HCT116 (cell line): ENCODE data around the gene NOTCH1. TPM values are rescaled to one million over a fixed set of nuclear protein-coding genes. Genes with fewer than 3 reads are reported as not detected.

ENCODE experiments used
- ATAC-seq: fragments of 200-7000 bp; cut with Tn5 transposase; 2 replicates; pipeline ENCODE4 v1.9.1; 2020; ENCODE audit warnings: mild to moderate bottlenecking, moderate library complexity
- BruUV-seq: library from RNA; stranded (reverse); fragments of 400-500 nt; replicated peaks from 2 replicates; lab custom pipeline; 2021; lab: Mats Ljungman, UMichigan
- CTCF ChIA-PET: fragments of 300-600 bp; sonication (Branson Sonifier 250); formaldehyde crosslinking; loops from one replicate; lab custom pipeline; 2021; ENCODE audit warnings: antibody characterized with exemption; lab: Charles Lee
- POLR2A ChIA-PET: fragments of 300-600, 350-600 bp; sonication (Branson Sonifier 250); formaldehyde crosslinking; loops from one replicate; lab custom pipeline; 2021; ENCODE audit warnings: antibody characterized with exemption; lab: Charles Lee
- RAD21 ChIA-PET, 2 experiments: fragments of 300-600 bp; sonication (Branson Sonifier 250); formaldehyde crosslinking; loops; one replicate each; lab custom pipeline; 2023; ENCODE audit warnings: low total read pairs in 2 of 2; ENCODE audit not compliant: uncharacterized antibody in 2 of 2, unreplicated experiment in 2 of 2, low non-redundant PET in 1 of 2; lab: Charles Lee
- DNase-seq: peaks from one replicate; pipeline ENCODE4 v3.0.0-alpha.2; 2010; ENCODE audit warnings: low read depth, low spot score
- H2AFZ ChIP-seq: fragments of 200-600 bp; shearing (Covaris generic), sonication (generic); 2 replicates; pipeline ENCODE4 v1.6.1; 2017; ENCODE audit warnings: low read depth, mixed run types, mixed read lengths, antibody characterized with exemption, low read length; ENCODE audit not compliant: poor library complexity, severe bottlenecking
- H3K27ac ChIP-seq: 2 replicates; pipeline ENCODE4 v1.5.1; 2012; ENCODE audit warnings: low read depth, low read length
- H3K27me3 ChIP-seq: fragments of 200-600 bp; sonication (generic); 2 replicates; pipeline ENCODE4 v1.6.1; 2016; ENCODE audit warnings: mixed run types, low read length, mixed read lengths; ENCODE audit not compliant: insufficient read depth
- H3K36me3 ChIP-seq, 2 experiments: fragments of 200-500 bp in 1 of 2; fragments of 200-600 bp in 1 of 2; sonication (Bioruptor generic) in 1 of 2; sonication (generic) in 1 of 2; 2 replicates each; pipeline versions ENCODE4 v1.5.1 to v1.6.1; 2014 to 2016; ENCODE audit warnings: low read length in 2 of 2, inconsistent platforms in 1 of 2, mixed read lengths in 1 of 2, mixed run types in 1 of 2; ENCODE audit not compliant: insufficient read depth in 2 of 2, control insufficient read depth in 1 of 2
- H3K4me1 ChIP-seq, 2 experiments: fragments of 200-600 bp in 1 of 2; sonication (generic) in 1 of 2; 2 replicates each; pipeline versions ENCODE4 v1.5.1 to v1.6.1; 2012 to 2017; ENCODE audit warnings: low read length in 2 of 2, inconsistent platforms in 1 of 2, mild to moderate bottlenecking in 1 of 2, mixed read lengths in 1 of 2, mixed run types in 1 of 2, moderate library complexity in 1 of 2; ENCODE audit not compliant: insufficient read depth in 2 of 2, control insufficient read depth in 1 of 2
- H3K4me2 ChIP-seq: fragments of 200-600 bp; sonication (generic); 2 replicates; pipeline ENCODE4 v1.6.1; 2017; ENCODE audit warnings: mixed run types, low read length, mixed read lengths
- H3K4me3 ChIP-seq, 2 experiments: fragments of 200-600 bp in 1 of 2; sonication (generic) in 1 of 2; replicated peaks in 1 of 2; 2 replicates each; pipeline ENCODE4 v1.5.1; 2011 to 2016; ENCODE audit warnings: low read length in 2 of 2, control low read depth in 1 of 2, low read depth in 1 of 2, mild to moderate bottlenecking in 1 of 2, mixed read lengths in 1 of 2, mixed run types in 1 of 2
- H3K79me2 ChIP-seq: fragments of 200-600 bp; sonication (generic); 2 replicates; pipeline ENCODE4 v1.6.1; 2017; ENCODE audit warnings: mild to moderate bottlenecking, mixed run types, low read length, moderate library complexity, mixed read lengths; ENCODE audit not compliant: insufficient read depth
- H3K9ac ChIP-seq: fragments of 200-600 bp; sonication (generic); 2 replicates; pipeline ENCODE4 v1.6.1; 2016; ENCODE audit warnings: low read length, mixed read lengths
- H3K9me2 ChIP-seq: fragments of 200-600 bp; sonication (generic), shearing (Covaris generic); 2 replicates; pipeline ENCODE4 v1.6.1; 2017; ENCODE audit warnings: mixed run types, mild to moderate bottlenecking, moderate library complexity; ENCODE audit not compliant: insufficient read depth
- H3K9me3 ChIP-seq, 2 experiments: fragments of 200-500 bp in 1 of 2; fragments of 200-600 bp in 1 of 2; sonication (Bioruptor generic) in 1 of 2; sonication (generic) in 1 of 2; 2 replicates each; pipeline ENCODE4 v1.6.1; 2014 to 2017; ENCODE audit warnings: low read length in 2 of 2, mixed read lengths in 2 of 2, inconsistent platforms in 1 of 2, low read depth in 1 of 2, mild to moderate bottlenecking in 1 of 2, mixed run types in 1 of 2, moderate library complexity in 1 of 2; ENCODE audit not compliant: control insufficient read depth in 1 of 2, insufficient read depth in 1 of 2
- H4K20me1 ChIP-seq: fragments of 200-600 bp; sonication (generic), shearing (Covaris generic); 2 replicates; pipeline ENCODE4 v1.6.1; 2017; ENCODE audit warnings: mixed run types, mild to moderate bottlenecking, moderate library complexity; ENCODE audit not compliant: insufficient read depth
- CBX3 ChIP-seq: IDR thresholded peaks from 2 replicates; pipeline ENCODE4 v1.6.1; 2012; ENCODE audit warnings: low read depth
- CEBPB ChIP-seq: IDR thresholded peaks from 2 replicates; pipeline ENCODE4 v1.6.1; 2012; ENCODE audit warnings: low read depth
- ELF1 ChIP-seq: IDR thresholded peaks from 2 replicates; pipeline ENCODE4 v1.6.1; 2012; ENCODE audit warnings: low read depth, borderline replicate concordance
- EZH2 ChIP-seq: fragments of 200-600 bp; sonication (generic); IDR thresholded peaks from 2 replicates; pipeline ENCODE4 v1.6.1; 2017; ENCODE audit warnings: antibody characterized with exemption, mixed run types
- EZH2phosphoT487 ChIP-seq: fragments of 200-600 bp; IDR thresholded peaks from 2 replicates; pipeline ENCODE4 v1.6.1; 2018; ENCODE audit warnings: antibody characterized with exemption, borderline replicate concordance
- POLR2A ChIP-seq: IDR thresholded peaks from 2 replicates; pipeline ENCODE4 v1.7.0; 2011; ENCODE audit warnings: borderline replicate concordance; ENCODE audit not compliant: insufficient read depth, insufficient read length; ENCODE audit errors: extremely low read depth
- POLR2AphosphoS5 ChIP-seq: IDR thresholded peaks from 2 replicates; pipeline ENCODE4 v1.6.1; 2011; ENCODE audit warnings: mild to moderate bottlenecking, low read depth, low read length, moderate library complexity
- RAD21 ChIP-seq: IDR thresholded peaks from 2 replicates; pipeline ENCODE4 v1.6.1; 2012; ENCODE audit warnings: low read depth, mild to moderate bottlenecking
- SIN3A ChIP-seq: IDR thresholded peaks from 2 replicates; pipeline ENCODE4 v1.6.1; 2012; ENCODE audit warnings: low read depth
- SRF ChIP-seq: IDR thresholded peaks from 2 replicates; pipeline ENCODE4 v1.6.1; 2012; ENCODE audit warnings: low read depth
- TCF7L2 ChIP-seq: IDR thresholded peaks from 2 replicates; pipeline ENCODE4 v1.7.0; 2011; ENCODE audit warnings: borderline replicate concordance, inconsistent platforms; ENCODE audit not compliant: insufficient read depth, insufficient read length; ENCODE audit errors: extremely low read depth
- YY1 ChIP-seq: IDR thresholded peaks from 2 replicates; pipeline ENCODE4 v1.6.1; 2011; ENCODE audit warnings: low read length, low read depth, moderate library complexity, mild to moderate bottlenecking; ENCODE audit not compliant: insufficient replicate concordance; ENCODE audit errors: extremely low read depth
- ZFX ChIP-seq: fragments of 450-650 bp; IDR thresholded peaks from 2 replicates; pipeline ENCODE4 v1.6.1; 2017
- ZNF274 ChIP-seq: fragments of 200-500 bp; sonication (Bioruptor generic); IDR thresholded peaks from 2 replicates; pipeline ENCODE4 v1.6.1; 2014; ENCODE audit warnings: mild to moderate bottlenecking, low read depth, low read length, inconsistent platforms
- intact Hi-C: fragments of 100-400 bp; cut with micrococcal nuclease; formaldehyde crosslinking; loops from 2 replicates; pipeline ENCODE4 v1.10.0; 2022
- total RNA-seq: library from RNA; stranded (reverse); gene quantifications from one replicate; pipeline ENCODE4 v1.2.1, GENCODE V29; 2021; ENCODE audit not compliant: unreplicated experiment
- TF ChIP-seq, protein P1 (sequence below): IDR thresholded peaks from 2 replicates; pipeline ENCODE4 v1.6.1; 2012; ENCODE audit warnings: low read depth
- TF ChIP-seq, protein P2 (sequence below): IDR thresholded peaks from 2 replicates; pipeline ENCODE4 v1.6.1; 2012
- TF ChIP-seq, protein P3 (sequence below), 3 experiments: fragments of 200-600 bp in 1 of 3; sonication (generic) in 1 of 3; IDR thresholded peaks in 2 of 3; conservative IDR thresholded peaks in 1 of 3; 2 replicates each; pipeline ENCODE4 v1.5.1; 2012 to 2017; ENCODE audit warnings: low read depth in 2 of 3, low read length in 2 of 3, antibody characterized with exemption in 1 of 3, borderline replicate concordance in 1 of 3, control low read depth in 1 of 3, mild to moderate bottlenecking in 1 of 3, mixed read lengths in 1 of 3, mixed run types in 1 of 3, moderate library complexity in 1 of 3; ENCODE audit not compliant: insufficient read depth in 1 of 3

Gene NOTCH1
- total RNA-seq, 1 experiment from 2014 or later: 36.2 TPM

DNA sequence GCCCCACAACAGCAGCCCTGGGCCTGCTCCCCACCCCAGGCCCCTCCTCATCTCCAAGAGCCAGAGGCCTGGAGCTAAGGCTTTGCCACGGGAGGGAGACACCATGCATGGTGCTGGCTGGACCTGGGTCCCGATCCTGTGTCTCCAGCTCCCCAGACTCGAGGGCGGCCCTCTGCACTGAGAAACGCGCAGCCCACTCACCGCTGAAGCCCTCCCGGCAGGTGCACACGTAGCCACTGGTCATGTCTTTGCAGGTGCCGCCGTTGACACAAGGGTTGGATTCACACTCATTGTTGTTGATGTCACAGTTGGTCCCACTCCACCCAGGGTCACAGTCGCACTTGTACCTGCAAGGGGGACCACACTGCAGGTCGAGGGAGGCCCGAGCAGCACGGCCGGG is 32.7 kb downstream of the NOTCH1 start:
- H4K20me1 ChIP-seq: no peaks in the 10 kb centered on the region
- intact Hi-C loops: no loop called here
- no TSS peak for BruUV-seq

More for the DNA sequence above, 32.7 kb downstream of the NOTCH1 start:
- DNase-seq (no peak), ATAC-seq (no peak)
- ChIA-PET POLR2A (no interaction called here), CTCF (no interaction called here), RAD21 (no interaction called here)
- H3K4me1 ChIP-seq: no peaks in the 10 kb centered on the region
- no peaks in the 10 kb centered on the region for H3K79me2 ChIP-seq
- no peak overlapping the region for H3K4me3 ChIP-seq
- no peak for TF ChIP-seq EZH2phosphoT487
- no peak for TF ChIP-seq CEBPB
- TF ChIP-seq ZFX: no peak
- TF ChIP-seq YY1: no peak
- TF ChIP-seq, protein P1, sequence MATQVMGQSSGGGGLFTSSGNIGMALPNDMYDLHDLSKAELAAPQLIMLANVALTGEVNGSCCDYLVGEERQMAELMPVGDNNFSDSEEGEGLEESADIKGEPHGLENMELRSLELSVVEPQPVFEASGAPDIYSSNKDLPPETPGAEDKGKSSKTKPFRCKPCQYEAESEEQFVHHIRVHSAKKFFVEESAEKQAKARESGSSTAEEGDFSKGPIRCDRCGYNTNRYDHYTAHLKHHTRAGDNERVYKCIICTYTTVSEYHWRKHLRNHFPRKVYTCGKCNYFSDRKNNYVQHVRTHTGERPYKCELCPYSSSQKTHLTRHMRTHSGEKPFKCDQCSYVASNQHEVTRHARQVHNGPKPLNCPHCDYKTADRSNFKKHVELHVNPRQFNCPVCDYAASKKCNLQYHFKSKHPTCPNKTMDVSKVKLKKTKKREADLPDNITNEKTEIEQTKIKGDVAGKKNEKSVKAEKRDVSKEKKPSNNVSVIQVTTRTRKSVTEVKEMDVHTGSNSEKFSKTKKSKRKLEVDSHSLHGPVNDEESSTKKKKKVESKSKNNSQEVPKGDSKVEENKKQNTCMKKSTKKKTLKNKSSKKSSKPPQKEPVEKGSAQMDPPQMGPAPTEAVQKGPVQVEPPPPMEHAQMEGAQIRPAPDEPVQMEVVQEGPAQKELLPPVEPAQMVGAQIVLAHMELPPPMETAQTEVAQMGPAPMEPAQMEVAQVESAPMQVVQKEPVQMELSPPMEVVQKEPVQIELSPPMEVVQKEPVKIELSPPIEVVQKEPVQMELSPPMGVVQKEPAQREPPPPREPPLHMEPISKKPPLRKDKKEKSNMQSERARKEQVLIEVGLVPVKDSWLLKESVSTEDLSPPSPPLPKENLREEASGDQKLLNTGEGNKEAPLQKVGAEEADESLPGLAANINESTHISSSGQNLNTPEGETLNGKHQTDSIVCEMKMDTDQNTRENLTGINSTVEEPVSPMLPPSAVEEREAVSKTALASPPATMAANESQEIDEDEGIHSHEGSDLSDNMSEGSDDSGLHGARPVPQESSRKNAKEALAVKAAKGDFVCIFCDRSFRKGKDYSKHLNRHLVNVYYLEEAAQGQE: no peak
- TF ChIP-seq POLR2AphosphoS5: no peak
- no peak for TF ChIP-seq SIN3A
- TF ChIP-seq EZH2: no peak
- no peak for TF ChIP-seq ELF1
- no peak for TF ChIP-seq CBX3
- TF ChIP-seq ZNF274: no peak
- TF ChIP-seq, protein P2, sequence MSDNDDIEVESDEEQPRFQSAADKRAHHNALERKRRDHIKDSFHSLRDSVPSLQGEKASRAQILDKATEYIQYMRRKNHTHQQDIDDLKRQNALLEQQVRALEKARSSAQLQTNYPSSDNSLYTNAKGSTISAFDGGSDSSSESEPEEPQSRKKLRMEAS: no peak
- no peak for TF ChIP-seq POLR2A
- TF ChIP-seq TCF7L2: no peak
- no peak for TF ChIP-seq SRF
- TF ChIP-seq, protein P3, sequence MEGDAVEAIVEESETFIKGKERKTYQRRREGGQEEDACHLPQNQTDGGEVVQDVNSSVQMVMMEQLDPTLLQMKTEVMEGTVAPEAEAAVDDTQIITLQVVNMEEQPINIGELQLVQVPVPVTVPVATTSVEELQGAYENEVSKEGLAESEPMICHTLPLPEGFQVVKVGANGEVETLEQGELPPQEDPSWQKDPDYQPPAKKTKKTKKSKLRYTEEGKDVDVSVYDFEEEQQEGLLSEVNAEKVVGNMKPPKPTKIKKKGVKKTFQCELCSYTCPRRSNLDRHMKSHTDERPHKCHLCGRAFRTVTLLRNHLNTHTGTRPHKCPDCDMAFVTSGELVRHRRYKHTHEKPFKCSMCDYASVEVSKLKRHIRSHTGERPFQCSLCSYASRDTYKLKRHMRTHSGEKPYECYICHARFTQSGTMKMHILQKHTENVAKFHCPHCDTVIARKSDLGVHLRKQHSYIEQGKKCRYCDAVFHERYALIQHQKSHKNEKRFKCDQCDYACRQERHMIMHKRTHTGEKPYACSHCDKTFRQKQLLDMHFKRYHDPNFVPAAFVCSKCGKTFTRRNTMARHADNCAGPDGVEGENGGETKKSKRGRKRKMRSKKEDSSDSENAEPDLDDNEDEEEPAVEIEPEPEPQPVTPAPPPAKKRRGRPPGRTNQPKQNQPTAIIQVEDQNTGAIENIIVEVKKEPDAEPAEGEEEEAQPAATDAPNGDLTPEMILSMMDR (IDR thresholded peaks at IDR 0.05 in 2 of 3, conservative IDR thresholded peaks at IDR 0.05 in 1 of 3; ENCODE audit: borderline replicate concordance in 1 of 3, insufficient read depth in 1 of 3, low read depth in 2 of 3, low read length in 2 of 3): no peak
- TF ChIP-seq RAD21: no peak
- no peak overlapping the region for H3K27ac ChIP-seq
- H3K9me2 ChIP-seq: no peaks in the 10 kb centered on the region
- no peak overlapping the region for H3K9ac ChIP-seq
- no peak overlapping the region for H3K4me2 ChIP-seq
- H3K36me3 ChIP-seq: peaks cover 9 to 26% of the 10 kb centered on the region in 2 experiments; a peak in 3 of 4 replicates
- no peaks in the 10 kb centered on the region for H3K9me3 ChIP-seq
- no peaks in the 10 kb centered on the region for H3K27me3 ChIP-seq
- H2AFZ ChIP-seq: no peak overlapping the region
